HG03103 (cell line): Measurements from ENCODE around the gene GRID1.
A peak's percentile ranks its signal among the peaks of the same experiment; 100 is the strongest.
"Not testable (repeated sequence)": the region's sequence is repeated elsewhere in the genome, so short reads cannot be mapped to it uniquely, and the experiment has no call there.

Experiments used
- ATAC-seq: cut with Tn5 transposase; IDR thresholded peaks from one replicate; pipeline ENCODE4 v1.9.1; 2021; ENCODE audit warnings: low read depth; ENCODE audit not compliant: unreplicated experiment

The GRID1 gene

DNA sequence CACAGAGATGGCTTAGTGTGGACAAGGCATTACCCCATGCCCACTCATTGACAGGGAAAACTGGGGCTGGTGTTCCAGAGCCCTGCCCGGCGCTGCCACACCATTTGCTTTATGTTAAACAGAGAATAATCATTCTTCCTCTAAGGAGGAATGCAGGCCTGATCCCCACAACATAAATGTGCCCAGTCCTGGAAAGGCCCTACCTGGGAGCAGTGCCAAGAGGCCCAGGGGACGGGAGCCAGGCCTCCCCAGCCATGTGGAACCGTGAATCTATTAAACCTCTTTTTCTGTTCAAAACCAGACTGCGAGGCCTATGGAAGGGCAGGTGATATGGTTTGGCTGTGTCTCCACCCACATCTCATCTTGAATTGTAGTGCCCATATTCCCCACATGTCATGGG lies 264.1 kb downstream of the GRID1 start:
- ATAC-seq = no peak

DNA sequence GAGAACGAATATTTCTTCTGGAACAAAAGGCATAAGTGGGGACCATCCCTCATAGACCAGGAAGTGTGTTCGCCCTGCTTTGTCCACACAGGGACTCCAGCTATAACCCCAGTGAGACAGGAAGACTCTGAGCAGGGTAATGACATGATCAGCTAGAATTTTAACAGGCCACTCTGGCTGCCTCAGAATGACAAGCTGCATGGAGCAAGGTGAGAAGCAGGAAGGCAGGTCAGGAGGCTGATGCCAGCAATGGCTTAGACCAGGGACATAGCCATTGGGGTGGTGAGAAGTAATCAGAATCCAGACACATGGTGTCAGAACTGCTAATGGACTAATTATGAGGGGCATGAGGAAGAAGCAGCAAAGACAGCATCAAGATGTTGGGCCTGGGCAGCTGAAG lies 264.6 kb downstream of the GRID1 start:
- no peak for ATAC-seq

GRCh38 chr10:86100581-86101061 lies 266.0 kb downstream of the GRID1 start:
- ATAC-seq = peak; percentile 76

GRCh38 chr10:86099542-86100334 lies 266.9 kb downstream of the GRID1 start:
- no peak for ATAC-seq

DNA sequence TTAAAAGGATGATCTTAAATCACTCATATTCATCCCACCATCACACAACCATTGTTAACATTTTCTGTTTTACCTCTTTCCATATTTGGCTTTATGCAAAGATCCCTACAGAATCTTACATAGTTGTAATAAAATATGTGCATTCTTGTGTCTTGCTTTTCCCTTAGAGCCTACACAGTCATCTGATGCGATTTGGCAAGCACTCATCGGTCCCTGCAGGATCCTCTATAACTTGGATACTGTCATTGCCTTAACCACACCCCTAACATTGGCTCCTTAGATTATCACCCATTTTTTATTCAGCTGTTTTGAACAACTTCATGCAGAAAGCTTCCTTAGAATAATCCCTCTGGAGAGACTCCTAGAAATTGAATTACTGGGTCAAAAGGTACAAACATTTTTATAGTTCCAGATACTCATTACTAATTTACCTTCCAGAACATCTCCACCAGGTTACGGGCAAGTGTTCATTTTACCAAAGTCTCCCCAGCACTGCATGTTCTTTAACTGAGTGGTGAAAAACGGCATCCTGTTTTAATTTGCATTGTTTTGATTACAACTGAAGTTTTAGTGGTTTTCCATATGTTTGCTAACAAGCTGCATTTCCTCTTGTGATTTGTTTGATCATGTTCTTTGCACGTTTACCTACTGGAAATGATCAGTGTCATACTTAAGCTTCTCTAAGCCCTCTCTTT lies 268.3 kb downstream of the GRID1 start:
- ATAC-seq = no peak

DNA sequence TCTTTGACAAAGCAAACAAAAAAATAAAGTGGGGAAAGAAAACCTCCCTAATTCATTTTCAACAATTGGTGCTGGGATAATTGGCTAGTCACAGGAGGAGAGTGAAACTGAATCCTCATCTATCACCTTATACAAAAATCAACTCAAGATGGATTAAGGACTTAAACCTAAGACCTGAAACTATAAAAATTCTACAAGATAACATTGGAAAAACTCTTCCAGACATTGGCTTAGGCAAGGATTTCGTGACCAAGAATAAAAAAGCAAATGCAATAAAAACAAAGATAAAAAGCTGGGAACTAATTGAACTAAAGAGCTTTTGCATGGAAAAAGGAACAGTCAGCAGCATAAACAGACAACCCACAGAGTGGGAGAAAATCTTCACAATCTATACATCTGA lies 271.5 kb downstream of the GRID1 start:
- not testable (repeated sequence) for ATAC-seq

DNA sequence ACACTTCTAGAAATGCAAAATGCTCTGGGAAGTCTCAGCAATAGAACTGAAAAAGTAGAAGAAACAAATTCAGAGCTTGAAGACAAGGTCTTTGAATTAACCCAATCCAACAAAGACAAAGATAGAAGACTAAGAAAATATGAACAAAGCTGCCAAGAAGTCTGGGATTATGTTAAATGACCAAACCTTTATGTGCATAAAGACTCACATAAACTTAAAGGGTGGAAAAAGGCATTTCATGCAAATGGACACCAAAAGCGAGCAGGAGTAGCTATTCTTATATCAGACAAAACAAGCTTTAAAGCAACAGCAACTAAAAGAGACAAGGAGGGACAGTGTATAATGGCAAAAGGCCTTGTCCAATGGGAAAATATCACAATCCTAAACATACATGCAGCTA lies 274.3 kb downstream of the GRID1 start:
- not testable (repeated sequence) for ATAC-seq

- no peak for ATAC-seq
Measured at GRCh38 chr10:86091216-86091615, 275.4 kb downstream of the GRID1 start.

DNA sequence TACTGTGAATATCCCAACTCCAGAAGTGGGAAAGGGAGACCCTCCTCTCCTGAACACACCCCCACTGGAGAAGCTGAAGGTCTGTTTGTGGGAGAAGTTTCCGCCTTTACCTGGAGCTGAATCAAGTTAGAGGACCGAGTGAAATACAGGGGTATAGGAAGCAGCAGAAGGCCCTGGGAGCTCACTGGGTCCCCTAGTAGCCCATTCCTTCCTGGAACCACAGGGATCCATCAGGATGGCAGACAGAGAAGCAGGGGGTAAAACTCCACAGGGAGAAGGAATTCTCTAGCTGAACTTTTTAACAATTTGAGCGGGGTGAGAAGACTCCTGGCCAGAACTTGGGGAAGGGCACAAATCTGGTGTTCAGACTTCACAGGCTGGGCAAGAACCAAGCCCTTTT lies 275.8 kb downstream of the GRID1 start:
- ATAC-seq = no peak

GRCh38 chr10:86087716-86088115 lies 278.9 kb downstream of the GRID1 start:
- ATAC-seq = no peak

- ATAC-seq = no peak
Measured at GRCh38 chr10:86086418-86086817, 280.2 kb downstream of the GRID1 start.

GRCh38 chr10:86085686-86086085 lies 280.9 kb downstream of the GRID1 start:
- ATAC-seq = no peak

DNA sequence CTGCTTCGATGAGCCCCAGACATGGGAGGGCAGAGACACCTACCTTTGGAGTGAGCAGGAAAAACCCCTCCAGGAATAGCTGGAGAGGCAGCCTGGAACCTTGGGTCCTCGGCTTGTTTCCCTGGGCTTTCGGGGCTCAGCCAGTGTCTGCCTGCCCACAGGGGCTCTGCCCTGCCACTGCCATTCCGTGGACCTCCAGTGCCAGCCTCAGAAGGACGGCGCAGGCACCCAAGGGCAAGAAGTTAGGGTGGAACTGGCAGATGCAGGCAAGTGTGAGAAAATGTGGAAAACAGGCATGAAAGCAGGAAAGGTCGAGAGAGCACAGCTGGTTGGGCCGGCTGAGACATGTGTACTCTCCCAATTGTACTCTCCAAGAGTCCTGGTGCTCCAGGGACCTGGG lies 281.5 kb downstream of the GRID1 start:
- no peak for ATAC-seq

DNA sequence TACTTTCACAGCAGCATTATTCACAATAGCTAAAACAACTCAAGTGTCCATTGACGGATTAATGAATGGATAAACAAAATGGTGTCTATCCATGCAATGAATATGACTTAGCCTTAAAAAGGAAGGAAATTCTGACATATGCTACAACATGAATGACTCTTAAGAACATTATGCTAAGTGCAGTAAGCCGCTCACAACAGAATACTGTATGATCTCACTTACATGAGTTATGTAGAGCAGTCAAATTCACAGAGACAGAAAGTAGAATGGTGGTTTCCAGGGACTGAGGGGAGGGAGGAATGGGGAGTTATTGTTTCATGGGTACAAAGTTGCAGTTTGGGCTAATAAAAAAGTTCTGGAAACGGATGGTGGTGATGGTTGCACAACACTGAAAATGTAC lies 282.0 kb downstream of the GRID1 start:
- ATAC-seq = no peak

- ATAC-seq = no peak
Measured at GRCh38 chr10:86083664-86084175, 282.9 kb downstream of the GRID1 start.

GRCh38 chr10:86083206-86083605 lies 283.4 kb downstream of the GRID1 start:
- no peak for ATAC-seq

DNA sequence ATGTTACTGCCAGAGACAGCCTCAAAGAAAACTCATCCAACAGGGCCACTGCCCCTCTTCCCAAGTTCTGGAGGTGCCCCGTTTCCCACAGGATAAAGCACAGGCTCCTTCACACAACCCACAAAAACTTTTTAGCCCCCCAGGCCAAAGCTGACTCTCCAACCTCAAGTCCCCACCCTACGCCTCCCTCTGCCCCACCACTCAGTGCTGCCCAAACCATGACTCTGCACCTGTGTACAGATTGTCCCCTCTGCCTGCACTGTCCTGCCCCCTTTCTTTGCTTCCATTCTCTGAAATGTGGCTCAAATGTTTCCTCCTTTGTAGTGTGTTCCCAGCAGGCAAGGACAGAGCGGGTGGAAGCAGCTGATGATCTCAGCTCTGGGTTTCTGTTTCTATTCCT lies 284.0 kb downstream of the GRID1 start:
- ATAC-seq = no peak

GRCh38 chr10:86079088-86079487 lies 287.5 kb downstream of the GRID1 start:
- no peak for ATAC-seq

DNA sequence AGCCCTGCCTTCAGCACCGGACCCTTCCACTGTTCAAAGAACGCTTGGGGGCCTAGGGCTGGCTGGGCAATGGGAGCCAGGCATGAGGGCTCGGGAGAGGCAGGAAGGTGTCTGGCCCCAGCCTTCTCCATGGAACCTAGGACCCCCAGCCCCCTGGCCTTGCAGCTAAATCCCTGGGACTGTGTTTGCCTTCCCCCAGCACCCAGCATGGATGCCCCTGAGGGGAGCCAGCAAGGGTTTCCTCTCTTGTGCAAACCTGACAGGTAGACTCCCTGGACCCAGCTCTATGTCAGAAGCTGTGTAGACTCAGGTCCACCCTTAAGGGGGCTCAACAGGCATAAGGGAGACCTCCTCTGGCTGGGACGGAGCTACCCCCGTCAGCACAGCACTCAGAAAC lies 288.0 kb downstream of the GRID1 start:
- ATAC-seq = no peak

- ATAC-seq = no peak
Measured at GRCh38 chr10:86077871-86078638, 288.5 kb downstream of the GRID1 start.

DNA sequence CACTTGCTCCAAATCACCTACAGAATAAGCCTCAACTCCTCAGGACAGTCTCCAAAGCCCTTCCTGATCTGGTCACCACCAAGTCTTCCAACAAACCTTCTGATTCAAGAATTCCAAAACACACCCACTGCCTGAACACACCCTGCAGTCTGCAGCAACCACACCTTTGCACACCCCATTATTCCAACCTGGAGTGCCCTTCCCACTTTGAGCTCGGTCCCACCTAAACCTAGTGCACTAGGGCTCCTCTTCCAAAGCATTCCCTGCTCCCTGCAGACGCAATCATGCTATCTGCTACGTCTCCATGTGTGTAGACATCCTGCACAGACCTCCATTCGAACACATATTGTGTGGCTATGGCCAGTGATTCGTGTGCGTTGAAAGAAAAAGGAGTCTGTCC lies 289.3 kb downstream of the GRID1 start:
- ATAC-seq = no peak
